GM23338 (cell line): Measurements from ENCODE around the gene LRRN4CL. TPM values are rescaled to one million over a fixed set of nuclear protein-coding genes. Genes with fewer than 3 reads are reported as not detected.
"Not testable (repeated sequence)": the region's sequence is repeated elsewhere in the genome, so short reads cannot be mapped to it uniquely, and the experiment has no call there.

Source experiments
- ATAC-seq: fragments of 200-7000 bp; cut with Tn5 transposase; 3 replicates; pipeline ENCODE4 v1.9.1; 2020
- DNase-seq: peaks from one replicate; pipeline ENCODE4 v3.0.0-alpha.2; 2015; ENCODE audit warnings: low spot score
- H2AFZ ChIP-seq: fragments of 200-600 bp; sonication (generic); 2 replicates; pipeline ENCODE4 v1.8.0; 2016; ENCODE audit warnings: antibody characterized with exemption, mild to moderate bottlenecking, moderate library complexity
- H3F3A ChIP-seq: fragments of 200-600 bp; sonication (generic); replicated peaks from 2 replicates; pipeline ENCODE4 v1.8.0; 2017; ENCODE audit warnings: antibody characterized with exemption, mixed run types, low read depth
- H3K27ac ChIP-seq: fragments of 200-600 bp; sonication (generic); 2 replicates; pipeline ENCODE4 v1.6.1; 2016; ENCODE audit warnings: low read depth
- H3K27me3 ChIP-seq: fragments of 200-600 bp; sonication (generic); 2 replicates; pipeline ENCODE4 v1.8.0; 2016; ENCODE audit warnings: mild to moderate bottlenecking, mixed run types, moderate library complexity; ENCODE audit not compliant: insufficient read depth
- H3K36me3 ChIP-seq: fragments of 200-600 bp; sonication (generic); 2 replicates; pipeline ENCODE4 v1.8.0; 2016; ENCODE audit warnings: mild to moderate bottlenecking; ENCODE audit not compliant: insufficient read depth
- H3K4me1 ChIP-seq: fragments of 200-600 bp; sonication (generic); 2 replicates; pipeline ENCODE4 v1.8.0; 2016; ENCODE audit warnings: mild to moderate bottlenecking, moderate library complexity; ENCODE audit not compliant: insufficient read depth
- H3K4me2 ChIP-seq: fragments of 200-600 bp; sonication (generic); 2 replicates; pipeline ENCODE4 v1.7.1; 2017; ENCODE audit warnings: mixed run types
- H3K4me3 ChIP-seq: fragments of 200-600 bp; sonication (generic); 2 replicates; pipeline ENCODE4 v1.6.1; 2016; ENCODE audit warnings: mixed run types
- H3K79me2 ChIP-seq: fragments of 200-600 bp; sonication (generic); replicated peaks from 2 replicates; pipeline ENCODE4 v1.8.0; 2017; ENCODE audit warnings: mild to moderate bottlenecking; ENCODE audit not compliant: insufficient read depth
- H3K9me2 ChIP-seq: fragments of 200-600 bp; sonication (generic); 2 replicates; pipeline ENCODE4 v1.8.0; 2017; ENCODE audit not compliant: insufficient read depth
- H4K20me1 ChIP-seq: fragments of 200-600 bp; sonication (generic); replicated peaks from 2 replicates; pipeline ENCODE4 v1.8.0; 2017; ENCODE audit warnings: mild to moderate bottlenecking; ENCODE audit not compliant: insufficient read depth
- H3K27ac Mint-ChIP-seq: 2 replicates; pipeline ENCODE4 v1.8.0; 2020; ENCODE audit warnings: inconsistent platforms, mild to moderate bottlenecking, moderate library complexity, mixed read lengths
- H3K27me3 Mint-ChIP-seq: 3 replicates; pipeline ENCODE4 v1.8.0; 2022; ENCODE audit warnings: low read depth, mild to moderate bottlenecking, moderate library complexity, mixed read lengths, inconsistent platforms; ENCODE audit not compliant: insufficient read depth, poor library complexity
- H3K36me3 Mint-ChIP-seq: 3 replicates; pipeline ENCODE4 v1.8.0; 2021; ENCODE audit warnings: low read depth, mild to moderate bottlenecking, inconsistent platforms, moderate library complexity, mixed read lengths
- H3K4me1 Mint-ChIP-seq: 3 replicates; pipeline ENCODE4 v1.8.0; 2020; ENCODE audit warnings: mild to moderate bottlenecking, inconsistent platforms, mixed read lengths
- H3K4me3 Mint-ChIP-seq: 3 replicates; pipeline ENCODE4 v1.8.0; 2021; ENCODE audit warnings: moderate library complexity, mild to moderate bottlenecking, inconsistent platforms, mixed read lengths
- H3K9me3 Mint-ChIP-seq: 3 replicates; pipeline ENCODE4 v1.8.0; 2020; ENCODE audit warnings: moderate library complexity, mild to moderate bottlenecking, inconsistent platforms, mixed read lengths
- CTCF ChIP-seq, 2 experiments: fragments of 200-600 bp in 1 of 2; sonication (generic) in 1 of 2; conservative IDR thresholded peaks; 2 replicates each; pipeline versions ENCODE4 v1.5.1 to v1.6.1; 2016 to 2017; ENCODE audit warnings: antibody characterized with exemption in 2 of 2, low read depth in 2 of 2, mild to moderate bottlenecking in 2 of 2, moderate library complexity in 1 of 2
- ZNF462 ChIP-seq: fragments of 250-450 bp; sonication (Bioruptor Pico); IDR thresholded peaks from 2 replicates; pipeline ENCODE4 v1.5.0; 2020; ENCODE audit warnings: mild to moderate bottlenecking, moderate library complexity
- polyA plus RNA-seq: library from polyadenylated mRNA; unstranded; fragments of >200 nt; fragmentation: Nextera tagmentation; extraction: Ambion mirVana; gene quantifications from 2 replicates; pipeline ENCODE4 v1.2.1, GENCODE V29; 2016
- total RNA-seq: library from RNA; depleted of rRNA; stranded (reverse); fragments of >200 nt; shearing (Covaris generic); gene quantifications from 2 replicates; pipeline ENCODE4 v1.2.3, GENCODE V29; 2014

Gene LRRN4CL
- total and polyA plus RNA-seq, 2 experiments from 2014 or later: 0.08 to 0.21 TPM

- Histone ChIP-seq H3K27ac (peak overlapping the region; percentile 83), H3F3A (peaks cover 5% of the 10 kb centered on the region; the same call in 1 of the 2 replicates), H3K27me3 (no peaks in the 10 kb centered on the region), H2AFZ (no peak overlapping the region), H3K4me3 (no peak overlapping the region), H3K4me2 (no peak overlapping the region), H3K4me1 (no peaks in the 10 kb centered on the region; the same call in 1 of the 2 replicates), H3K79me2 (no peaks in the 10 kb centered on the region), H4K20me1 (no peaks in the 10 kb centered on the region; the same call in 1 of the 2 replicates), H3K9me2 (no peaks in the 10 kb centered on the region), H3K36me3 (no peaks in the 10 kb centered on the region; the same call in 1 of the 2 replicates)
- peak; percentile 94 for DNase-seq
- peaks cover 44% of the 10 kb centered on the region for H3K36me3 Mint-ChIP-seq
- H3K27me3 Mint-ChIP-seq: peaks cover 10% of the 10 kb centered on the region
- H3K4me3 Mint-ChIP-seq: no peak overlapping the region; the same call in 2 of the 3 replicates
- peak overlapping the region; percentile 77 for H3K27ac Mint-ChIP-seq
- peaks cover 14% of the 10 kb centered on the region; the same call in 2 of the 3 replicates for H3K4me1 Mint-ChIP-seq
- ATAC-seq: peak; percentile 96
- no peak for TF ChIP-seq ZNF462
- TF ChIP-seq CTCF (conservative IDR thresholded peaks at IDR 0.05; ENCODE audit: low read depth in 2 of 2): peak; percentile 91 to 97
- H3K9me3 Mint-ChIP-seq: no peaks in the 10 kb centered on the region
These were observed 5.3 kb upstream of the LRRN4CL start for GRCh38 chr11:62694455-62695167.

GRCh38 chr11:62693624-62694023, 4.3 kb upstream of the LRRN4CL start:
- H3K4me1 Mint-ChIP-seq: peaks cover 18% of the 10 kb centered on the region; the same call in 2 of the 3 replicates
- H3K36me3 ChIP-seq, H3K9me3 Mint-ChIP-seq: not testable (repeated sequence)

More at GRCh38 chr11:62693624-62694023, 4.3 kb upstream of the LRRN4CL start:
- H2AFZ ChIP-seq, H4K20me1 ChIP-seq, H3K4me2 ChIP-seq, DNase-seq, ATAC-seq, H3K4me3 ChIP-seq, H3K9me2 ChIP-seq, H3K27ac ChIP-seq, H3K27ac Mint-ChIP-seq, H3K27me3 ChIP-seq, H3K4me3 Mint-ChIP-seq, H3F3A ChIP-seq, H3K4me1 ChIP-seq, H3K79me2 ChIP-seq: not testable (repeated sequence)
- Mint-ChIP-seq H3K36me3 (peaks cover 43% of the 10 kb centered on the region), H3K27me3 (peaks cover 10% of the 10 kb centered on the region)
